ENCODE results near the gene TSPEAR. TPM values are rescaled to one million over a fixed set of nuclear protein-coding genes. Genes with fewer than 3 reads are reported as not detected.

TSPEAR gene
- total and polyA plus RNA-seq, 2 donors (not counting 1 experiment from before 2014, with no cell fraction given), result not detected

DNA sequence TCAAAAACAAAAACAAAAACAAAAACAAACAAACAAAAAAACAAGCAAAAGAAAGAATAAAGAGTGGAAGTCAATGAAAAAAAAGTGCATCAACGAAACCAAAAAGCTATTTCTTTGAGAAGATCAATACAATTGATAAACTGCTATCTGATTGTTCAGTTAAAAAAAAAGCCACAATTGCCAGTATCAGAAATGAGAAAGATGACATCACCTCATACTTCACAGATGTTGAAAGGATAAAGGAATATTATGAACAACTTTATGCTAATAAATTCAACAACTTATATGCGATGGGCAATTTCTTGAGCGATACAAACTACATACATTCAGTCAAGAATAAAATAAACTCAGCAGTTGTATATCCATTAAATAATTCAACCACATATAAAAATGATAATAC lies 258.3 kb downstream of the TSPEAR start:
- Histone ChIP-seq H3K27ac (ENCODE audit: insufficient read depth, low read length) (no peak overlapping the region), H4K20me1 (ENCODE audit: control insufficient read depth, extremely low read depth, insufficient read depth, low read length) (no peaks in the 10 kb centered on the region), H3K4me3 (replicated peaks in 1 of 4; ENCODE audit: control extremely low read depth in 1 of 4, insufficient read depth in 1 of 4, low read depth in 3 of 4, low read length in 4 of 4) (no peak overlapping the region), H3K9ac (ENCODE audit: insufficient read depth, low read length) (no peak overlapping the region), H3K4me1 (ENCODE audit: control insufficient read depth, extremely low read depth, insufficient read depth, low read length) (no peaks in the 10 kb centered on the region), H3K79me2 (ENCODE audit: control insufficient read depth, insufficient read depth, low read length) (no peaks in the 10 kb centered on the region), H3K9me3 (ENCODE audit: control insufficient read depth, insufficient read depth, low read depth, low read length) (no peaks in the 10 kb centered on the region), H3K4me2 (ENCODE audit: extremely low read depth, insufficient read depth, low read length) (no peak overlapping the region), H3K36me3 (ENCODE audit: control insufficient read depth, insufficient read depth, low read length) (no peaks in the 10 kb centered on the region), H2AFZ (ENCODE audit: low read length) (no peak overlapping the region), H3K27me3 (ENCODE audit: control insufficient read depth, insufficient read depth, low read length) (no peaks in the 10 kb centered on the region)
- no peak for DNase-seq (ENCODE audit: low read depth in 2 of 2)
- TF ChIP-seq, protein P1, sequence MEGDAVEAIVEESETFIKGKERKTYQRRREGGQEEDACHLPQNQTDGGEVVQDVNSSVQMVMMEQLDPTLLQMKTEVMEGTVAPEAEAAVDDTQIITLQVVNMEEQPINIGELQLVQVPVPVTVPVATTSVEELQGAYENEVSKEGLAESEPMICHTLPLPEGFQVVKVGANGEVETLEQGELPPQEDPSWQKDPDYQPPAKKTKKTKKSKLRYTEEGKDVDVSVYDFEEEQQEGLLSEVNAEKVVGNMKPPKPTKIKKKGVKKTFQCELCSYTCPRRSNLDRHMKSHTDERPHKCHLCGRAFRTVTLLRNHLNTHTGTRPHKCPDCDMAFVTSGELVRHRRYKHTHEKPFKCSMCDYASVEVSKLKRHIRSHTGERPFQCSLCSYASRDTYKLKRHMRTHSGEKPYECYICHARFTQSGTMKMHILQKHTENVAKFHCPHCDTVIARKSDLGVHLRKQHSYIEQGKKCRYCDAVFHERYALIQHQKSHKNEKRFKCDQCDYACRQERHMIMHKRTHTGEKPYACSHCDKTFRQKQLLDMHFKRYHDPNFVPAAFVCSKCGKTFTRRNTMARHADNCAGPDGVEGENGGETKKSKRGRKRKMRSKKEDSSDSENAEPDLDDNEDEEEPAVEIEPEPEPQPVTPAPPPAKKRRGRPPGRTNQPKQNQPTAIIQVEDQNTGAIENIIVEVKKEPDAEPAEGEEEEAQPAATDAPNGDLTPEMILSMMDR (conservative IDR thresholded peaks at IDR 0.05 in 1 of 2, IDR thresholded peaks at IDR 0.05 in 1 of 2; ENCODE audit: low read depth in 1 of 2, low read length in 2 of 2), result no peak
- TF ChIP-seq EZH2 (IDR thresholded peaks at IDR 0.05; ENCODE audit: low read length, missing control alignments), result no peak

DNA sequence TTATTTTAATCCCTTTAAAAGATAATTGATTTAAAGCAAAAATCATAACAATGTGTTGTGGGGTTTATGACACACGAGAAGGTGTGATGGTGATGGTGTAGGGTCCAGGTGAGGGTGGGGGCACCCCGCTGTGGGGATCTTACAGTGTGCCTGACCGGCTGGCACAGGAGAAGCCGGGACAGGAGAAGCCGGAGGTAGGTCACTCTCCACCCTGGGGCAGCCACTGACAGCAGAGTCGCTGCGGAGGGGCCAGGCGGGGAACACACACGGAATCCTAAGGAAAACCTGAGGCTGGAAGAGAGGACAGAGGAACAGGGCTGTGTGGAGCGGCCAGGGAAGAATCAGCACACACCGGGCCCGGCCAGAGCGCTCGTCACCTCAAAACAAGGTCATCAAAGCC lies 260.4 kb downstream of the TSPEAR start:
- Histone ChIP-seq H2AFZ (ENCODE audit: low read length) (no peak overlapping the region), H3K4me2 (ENCODE audit: extremely low read depth, insufficient read depth, low read length) (no peak overlapping the region), H3K4me1 (ENCODE audit: control insufficient read depth, extremely low read depth, insufficient read depth, low read length) (no peaks in the 10 kb centered on the region), H3K4me3 (replicated peaks in 1 of 4; ENCODE audit: control extremely low read depth in 1 of 4, insufficient read depth in 1 of 4, low read depth in 3 of 4, low read length in 4 of 4) (no peak overlapping the region), H3K9me3 (ENCODE audit: control insufficient read depth, insufficient read depth, low read depth, low read length) (no peaks in the 10 kb centered on the region), H3K9ac (ENCODE audit: insufficient read depth, low read length) (no peak overlapping the region), H3K27me3 (ENCODE audit: control insufficient read depth, insufficient read depth, low read length) (no peaks in the 10 kb centered on the region), H3K27ac (ENCODE audit: insufficient read depth, low read length) (no peak overlapping the region), H3K36me3 (ENCODE audit: control insufficient read depth, insufficient read depth, low read length) (no peaks in the 10 kb centered on the region), H3K79me2 (ENCODE audit: control insufficient read depth, insufficient read depth, low read length) (no peaks in the 10 kb centered on the region), H4K20me1 (ENCODE audit: control insufficient read depth, extremely low read depth, insufficient read depth, low read length) (no peaks in the 10 kb centered on the region)
- no peak for DNase-seq (ENCODE audit: low read depth in 2 of 2)
- TF ChIP-seq EZH2 (IDR thresholded peaks at IDR 0.05; ENCODE audit: low read length, missing control alignments), result no peak
- TF ChIP-seq, protein P1 (conservative IDR thresholded peaks at IDR 0.05 in 1 of 2, IDR thresholded peaks at IDR 0.05 in 1 of 2; ENCODE audit: low read depth in 1 of 2, low read length in 2 of 2), result no peak

DNA sequence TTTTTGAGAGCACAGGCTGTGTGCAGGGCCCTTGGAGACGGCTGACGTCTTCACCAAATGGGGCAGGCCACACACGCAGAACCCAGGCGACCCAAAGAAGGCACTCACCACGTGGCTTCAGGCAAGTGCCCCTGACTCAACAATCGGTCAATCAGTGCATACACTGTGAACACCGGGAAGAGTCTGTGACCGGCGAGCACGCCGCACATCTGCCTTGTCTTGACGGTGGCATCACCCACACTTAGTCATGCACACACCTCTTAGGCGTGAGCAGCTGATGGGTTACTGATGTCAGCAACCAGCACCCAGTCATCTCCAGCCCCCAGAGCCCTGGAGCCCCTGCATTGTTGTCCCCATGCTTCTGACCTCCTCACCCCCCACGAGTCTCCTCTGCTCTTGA lies 261.0 kb downstream of the TSPEAR start:
- Histone ChIP-seq H3K79me2 (ENCODE audit: control insufficient read depth, insufficient read depth, low read length) (no peaks in the 10 kb centered on the region), H3K9me3 (ENCODE audit: control insufficient read depth, insufficient read depth, low read depth, low read length) (no peaks in the 10 kb centered on the region), H4K20me1 (ENCODE audit: control insufficient read depth, extremely low read depth, insufficient read depth, low read length) (no peaks in the 10 kb centered on the region), H3K9ac (ENCODE audit: insufficient read depth, low read length) (no peak overlapping the region), H3K4me3 (replicated peaks in 1 of 4; ENCODE audit: control extremely low read depth in 1 of 4, insufficient read depth in 1 of 4, low read depth in 3 of 4, low read length in 4 of 4) (no peak overlapping the region), H3K4me1 (ENCODE audit: control insufficient read depth, extremely low read depth, insufficient read depth, low read length) (no peaks in the 10 kb centered on the region), H3K4me2 (ENCODE audit: extremely low read depth, insufficient read depth, low read length) (no peak overlapping the region), H2AFZ (ENCODE audit: low read length) (no peak overlapping the region), H3K27ac (ENCODE audit: insufficient read depth, low read length) (no peak overlapping the region), H3K27me3 (ENCODE audit: control insufficient read depth, insufficient read depth, low read length) (no peaks in the 10 kb centered on the region), H3K36me3 (ENCODE audit: control insufficient read depth, insufficient read depth, low read length) (no peaks in the 10 kb centered on the region)
- TF ChIP-seq, protein P1 (conservative IDR thresholded peaks at IDR 0.05 in 1 of 2, IDR thresholded peaks at IDR 0.05 in 1 of 2; ENCODE audit: low read depth in 1 of 2, low read length in 2 of 2), result no peak
- no peak for TF ChIP-seq EZH2 (IDR thresholded peaks at IDR 0.05; ENCODE audit: low read length, missing control alignments)
- no peak for DNase-seq (ENCODE audit: low read depth in 2 of 2)

All from fibroblast of lung (primary cell).